Activated CD4-positive, alpha-beta T cell treated with anti-CD3 and anti-CD28 coated beads, Interleukin-2, Interleukin-4, amounts not matched to agents 100 ng/mL and 50 ng/mL, durations not matched to agents 16 hours and 8 hours (primary cell): ENCODE measurements around the gene ZBED2.
"Not testable (repeated sequence)": the region's sequence is repeated elsewhere in the genome, so short reads cannot be mapped to it uniquely, and the experiment has no call there.

Experiments
- DNase-seq: peaks from one replicate; pipeline ENCODE4 v3.0.0-alpha.2; 2020; ENCODE audit warnings: low spot score

ZBED2 gene

GRCh38 chr3:111571907-111572460 is 23.2 kb downstream of the ZBED2 start:
- no peak for DNase-seq

- DNase-seq: no peak
These were observed 23.9 kb downstream of the ZBED2 start for GRCh38 chr3:111571282-111571681.

GRCh38 chr3:111570404-111571030 is 24.6 kb downstream of the ZBED2 start:
- no peak for DNase-seq

- no peak for DNase-seq
These were observed 26.2 kb downstream of the ZBED2 start for GRCh38 chr3:111568911-111569310.

GRCh38 chr3:111568355-111568754 is 26.8 kb downstream of the ZBED2 start:
- DNase-seq: no peak

- no peak for DNase-seq
These were observed 28.3 kb downstream of the ZBED2 start for GRCh38 chr3:111566844-111567243.

GRCh38 chr3:111561902-111562301 is 33.2 kb downstream of the ZBED2 start:
- DNase-seq: not testable (repeated sequence)

- no peak for DNase-seq
These were observed 46.4 kb downstream of the ZBED2 start for GRCh38 chr3:111548756-111549155.

- peak; percentile 74 for DNase-seq
These were observed 47.1 kb downstream of the ZBED2 start for GRCh38 chr3:111548092-111548491.

- DNase-seq: peak; percentile 90
These were observed 47.5 kb downstream of the ZBED2 start for GRCh38 chr3:111547631-111548030.

GRCh38 chr3:111545349-111545748 is 49.8 kb downstream of the ZBED2 start:
- no peak for DNase-seq
